Renal pelvis (tissue), 12 donors: Measurements from ENCODE around the gene CYP39A1. TPM values are rescaled to one million over a fixed set of nuclear protein-coding genes. Genes with fewer than 3 reads are reported as not detected.

Experiments
- DNase-seq: peaks from one replicate; pipeline ENCODE4 v3.0.0-alpha.2; 2013
- long read RNA-seq, 16 experiments: transcript quantifications; one replicate each; lab custom pipeline, GENCODE V29; 2026
- polyA plus RNA-seq, 3 donors: library from polyadenylated mRNA; unstranded; fragments of 120-200 nt; gene quantifications; one replicate each; pipeline ENCODE4 v1.2.1, GENCODE V29; 2013; ENCODE audit not compliant: insufficient read length in 3 of 3

CYP39A1 gene
- 1 to 10 TPM; 6.3 to 8.1 (median 7.5) TPM for polyA plus RNA-seq
- long read RNA-seq, donor 1, partial matches to known transcripts = 0 of 2 reads
- long read RNA-seq, donor 1, other reads (novel, unspliced or antisense) = 0 of 2 reads
- long read RNA-seq, donor 2, partial matches to known transcripts = 0 of 2 reads
- long read RNA-seq, donor 2, other reads (novel, unspliced or antisense) = 0 of 2 reads
- long read RNA-seq, donor 3, partial matches to known transcripts = 0 of 1 reads
- long read RNA-seq, donor 3, other reads (novel, unspliced or antisense) = 0 of 1 reads
- long read RNA-seq, donor 4, partial matches to known transcripts = 0 of 3 reads
- long read RNA-seq, donor 4, other reads (novel, unspliced or antisense) = 0 of 3 reads
- long read RNA-seq, donor 5 = 0 reads
- long read RNA-seq, donor 6, partial matches to known transcripts = 41 of 49 reads
- long read RNA-seq, donor 6, other reads (novel, unspliced or antisense) = 8 of 49 reads
- long read RNA-seq, donor 7, partial matches to known transcripts = 0 of 2 reads
- long read RNA-seq, donor 7, other reads (novel, unspliced or antisense) = 0 of 2 reads
- long read RNA-seq, donor 8, partial matches to known transcripts = 0 of 1 reads
- long read RNA-seq, donor 8, other reads (novel, unspliced or antisense) = 0 of 1 reads
- long read RNA-seq, donor 9, partial matches to known transcripts = 0 of 2 reads
- long read RNA-seq, donor 9, other reads (novel, unspliced or antisense) = 0 of 2 reads
- long read RNA-seq, donor 10, partial matches to known transcripts = 0 of 2 reads
- long read RNA-seq, donor 10, other reads (novel, unspliced or antisense) = 0 of 2 reads
- long read RNA-seq, donor 11, partial matches to known transcripts = 0 of 1 reads
- long read RNA-seq, donor 11, other reads (novel, unspliced or antisense) = 0 of 1 reads
- long read RNA-seq, donor 12 = 0 reads
- long read RNA-seq, donor 13, partial matches to known transcripts = 18 of 18 reads
- long read RNA-seq, donor 13, other reads (novel, unspliced or antisense) = 0 of 18 reads
- long read RNA-seq, donor 14, partial matches to known transcripts = 0 of 3 reads
- long read RNA-seq, donor 14, other reads (novel, unspliced or antisense) = 0 of 3 reads
- long read RNA-seq, donor 15, transcript CYP39A1-201 (12 exons, 2,176 nt) = major isoform, 5 of 5 reads
- long read RNA-seq, donor 15, partial matches to known transcripts = 0 of 5 reads
- long read RNA-seq, donor 15, other reads (novel, unspliced or antisense) = 0 of 5 reads
- long read RNA-seq, donor 16, partial matches to known transcripts = 0 of 1 reads
- long read RNA-seq, donor 16, other reads (novel, unspliced or antisense) = 0 of 1 reads

GRCh38 chr6:46652603-46653438 lies at the start of gene CYP39A1, which contains the start of gene SLC25A27:
TSS of gene CYP39A1 (minus strand) at chr6:46652818. CDS start at chr6:46652582, 236 bp downstream.
TSS of gene SLC25A27 (plus strand) at chr6:46652975. CDS start at chr6:46653193, 218 bp downstream.
- DNase-seq = peak; percentile 95

- no peak for DNase-seq
These were observed 47.4 kb upstream of the CYP39A1 start for GRCh38 chr6:46699970-46700369.

GRCh38 chr6:46690911-46691451 lies 38.4 kb upstream of the CYP39A1 start:
- DNase-seq = no peak

- DNase-seq = no peak
These were observed 37.6 kb upstream of the CYP39A1 start for GRCh38 chr6:46690141-46690755.

- no peak for DNase-seq
These were observed 37.0 kb upstream of the CYP39A1 start for GRCh38 chr6:46689657-46690056.

GRCh38 chr6:46688966-46689335 lies 36.3 kb upstream of the CYP39A1 start:
- DNase-seq = no peak

- DNase-seq = no peak
These were observed 35.7 kb upstream of the CYP39A1 start for GRCh38 chr6:46688117-46688965.

- no peak for DNase-seq
These were observed 35.0 kb upstream of the CYP39A1 start, which contains the start of gene TDRD6 for GRCh38 chr6:46687619-46688097. TSS of gene TDRD6 (plus strand) at chr6:46687885. CDS start at chr6:46688129, 244 bp downstream.

GRCh38 chr6:46684771-46685170 lies 32.2 kb upstream of the CYP39A1 start:
- DNase-seq = no peak

GRCh38 chr6:46677314-46677654 lies 24.7 kb upstream of the CYP39A1 start:
- DNase-seq = no peak

GRCh38 chr6:46676604-46677313 lies 24.1 kb upstream of the CYP39A1 start:
- DNase-seq = no peak

GRCh38 chr6:46674410-46674809 lies 21.8 kb upstream of the CYP39A1 start:
- no peak for DNase-seq

- DNase-seq = no peak
These were observed 14.8 kb upstream of the CYP39A1 start for GRCh38 chr6:46667377-46667776.

- DNase-seq = no peak
These were observed 8.9 kb upstream of the CYP39A1 start for GRCh38 chr6:46661483-46661882.

- no peak for DNase-seq
These were observed 5.0 kb upstream of the CYP39A1 start for GRCh38 chr6:46657642-46658041.

- no peak for DNase-seq
These were observed 3.2 kb upstream of the CYP39A1 start for GRCh38 chr6:46655803-46656202.

- no peak for DNase-seq
These were observed 999 bp upstream of the CYP39A1 start for GRCh38 chr6:46653439-46654195.
